Psoas muscle (tissue), 8 donors: ENCODE data around the gene PCBD1. TPM values are rescaled to one million over a fixed set of nuclear protein-coding genes. Genes with fewer than 3 reads are reported as not detected.

Experiments
- ATAC-seq, 4 donors: fragments of 200-7000 bp; cut with Tn5 transposase; one replicate each; pipeline ENCODE4 v1.9.1; 2020; ENCODE audit warnings: moderate library complexity in 3 of 4, mild to moderate bottlenecking in 2 of 4
- DNase-seq, 2 donors: peaks; one replicate each; pipeline ENCODE4 v3.0.0-alpha.2; 2020
- H3K27ac ChIP-seq: fragments of 200-600 bp; one replicate; pipeline ENCODE4 v1.8.0; 2022
- H3K27me3 ChIP-seq, 3 donors: fragments of 200-600 bp in 1 of 3; one replicate each; pipeline versions ENCODE4 v1.6.1 to v1.8.0; 2013 to 2022; ENCODE audit warnings: low read length in 2 of 3, mild to moderate bottlenecking in 2 of 3, moderate library complexity in 1 of 3; ENCODE audit not compliant: insufficient read depth in 3 of 3
- H3K36me3 ChIP-seq, 2 donors: fragments of 200-600 bp in 1 of 2; one replicate each; pipeline versions ENCODE4 v1.6.1 to v1.8.0; 2013 to 2022; ENCODE audit warnings: low read depth in 1 of 2, mild to moderate bottlenecking in 1 of 2, moderate library complexity in 1 of 2; ENCODE audit not compliant: insufficient read depth in 1 of 2
- H3K4me1 ChIP-seq: fragments of 200-600 bp; one replicate; pipeline ENCODE4 v1.8.0; 2022
- H3K4me3 ChIP-seq: fragments of 200-600 bp; one replicate; pipeline ENCODE4 v1.8.0; 2022; ENCODE audit warnings: mild to moderate bottlenecking
- H3K9me3 ChIP-seq: fragments of 200-600 bp; one replicate; pipeline ENCODE4 v1.8.0; 2022
- WGBS, 3 donors: extraction: QIAGEN DNeasy Blood & Tissue Kit; methylation state at CpG; one replicate each; pipeline versions ENCODE4 v1.1.6 to v1.1.7; 2013; 5-methylcytosine and 5-hydroxymethylcytosine counted together
- intact Hi-C, 2 donors: fragments of 100-400 bp; cut with DNase I; formaldehyde crosslinking; loops; one replicate each; pipeline versions ENCODE4 v1.11.0 to v1.14.2; 2022
- polyA plus RNA-seq, 3 donors: library from polyadenylated mRNA; stranded (reverse); fragments of 200-250 nt; gene quantifications; one replicate each; pipeline ENCODE4 v1.2.3, GENCODE V29; 2013
- total RNA-seq, 4 donors: library from RNA; stranded (reverse); fragmentation: NEBNext Ultra II Directional in 2 of 4; extraction: Animal tissue kit (Norgen Biotek cat#: 25700) in 2 of 4; gene quantifications; one replicate each; pipeline versions ENCODE4 v1.2.1 to v1.2.4, GENCODE V29; 2021 to 2023
- TF ChIP-seq, protein P1 (sequence below): fragments of 200-600 bp; IDR thresholded peaks from one replicate; pipeline ENCODE4 v1.8.0; 2022; ENCODE audit warnings: antibody characterized with exemption
- donor health status: healthy with polysubstance abuse.
- donor health status: DM: no; HTN: no; CAD: no; lungs with moderate emphysema.
- donor health status: Bipolar disorder and iron deficiency.
- donor health status: healthy.
- donor health status: DM: yes; HTN: yes; CAD: no.
- donor health status: DM: no; HTN: no; CAD: no.
- donor health status: DM: no; HTN: no; CAD: no.
- donor health status: DM: yes; HTN: yes; CAD: no.

Gene PCBD1
- total and polyA plus RNA-seq, 7 donors: 53.9 to 133 (median 78.3) TPM

DNA sequence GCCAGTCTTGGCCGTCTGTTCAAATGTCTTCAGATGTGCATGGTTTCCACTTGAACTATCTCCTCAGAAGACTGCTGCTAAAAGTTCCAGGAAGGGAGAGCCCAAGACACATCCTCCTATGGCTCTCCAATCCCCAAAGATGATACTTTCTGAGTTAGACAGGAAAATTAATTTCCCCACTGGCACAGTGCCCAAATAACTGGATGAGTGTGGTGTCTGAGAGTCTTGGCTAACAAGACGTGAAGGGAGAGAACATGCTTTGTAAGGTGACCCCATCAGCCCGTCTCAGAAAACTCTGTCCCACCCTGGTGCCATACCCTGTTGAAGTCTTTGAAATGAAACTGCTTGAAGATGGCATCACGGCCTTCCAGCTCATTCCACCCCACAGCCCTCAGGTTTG lies 2.9 kb downstream of the PCBD1 start:
- WGBS, 3 donors: 43 to 71% (median 54%) methylated on average over 4 of the region's 4 CpGs
- no peak overlapping the region for H3K4me3 ChIP-seq
- peaks cover 8% of the 10 kb centered on the region for H3K4me1 ChIP-seq
- DNase-seq (no peak), ATAC-seq (no peak)
- intact Hi-C loops: loop anchor here in 1 of 2 donors (10.0 kb wide), 1 partner anchor 331 kb away; no protein-coding TSS in a partner anchor
- H3K27ac ChIP-seq: no peak overlapping the region
- peaks cover 4 to 56% of the 10 kb centered on the region in 2 donors for H3K36me3 ChIP-seq
- no peaks in the 10 kb centered on the region for H3K27me3 ChIP-seq
- TF ChIP-seq, protein P1, sequence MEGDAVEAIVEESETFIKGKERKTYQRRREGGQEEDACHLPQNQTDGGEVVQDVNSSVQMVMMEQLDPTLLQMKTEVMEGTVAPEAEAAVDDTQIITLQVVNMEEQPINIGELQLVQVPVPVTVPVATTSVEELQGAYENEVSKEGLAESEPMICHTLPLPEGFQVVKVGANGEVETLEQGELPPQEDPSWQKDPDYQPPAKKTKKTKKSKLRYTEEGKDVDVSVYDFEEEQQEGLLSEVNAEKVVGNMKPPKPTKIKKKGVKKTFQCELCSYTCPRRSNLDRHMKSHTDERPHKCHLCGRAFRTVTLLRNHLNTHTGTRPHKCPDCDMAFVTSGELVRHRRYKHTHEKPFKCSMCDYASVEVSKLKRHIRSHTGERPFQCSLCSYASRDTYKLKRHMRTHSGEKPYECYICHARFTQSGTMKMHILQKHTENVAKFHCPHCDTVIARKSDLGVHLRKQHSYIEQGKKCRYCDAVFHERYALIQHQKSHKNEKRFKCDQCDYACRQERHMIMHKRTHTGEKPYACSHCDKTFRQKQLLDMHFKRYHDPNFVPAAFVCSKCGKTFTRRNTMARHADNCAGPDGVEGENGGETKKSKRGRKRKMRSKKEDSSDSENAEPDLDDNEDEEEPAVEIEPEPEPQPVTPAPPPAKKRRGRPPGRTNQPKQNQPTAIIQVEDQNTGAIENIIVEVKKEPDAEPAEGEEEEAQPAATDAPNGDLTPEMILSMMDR: no peak
- no peaks in the 10 kb centered on the region for H3K9me3 ChIP-seq

DNA sequence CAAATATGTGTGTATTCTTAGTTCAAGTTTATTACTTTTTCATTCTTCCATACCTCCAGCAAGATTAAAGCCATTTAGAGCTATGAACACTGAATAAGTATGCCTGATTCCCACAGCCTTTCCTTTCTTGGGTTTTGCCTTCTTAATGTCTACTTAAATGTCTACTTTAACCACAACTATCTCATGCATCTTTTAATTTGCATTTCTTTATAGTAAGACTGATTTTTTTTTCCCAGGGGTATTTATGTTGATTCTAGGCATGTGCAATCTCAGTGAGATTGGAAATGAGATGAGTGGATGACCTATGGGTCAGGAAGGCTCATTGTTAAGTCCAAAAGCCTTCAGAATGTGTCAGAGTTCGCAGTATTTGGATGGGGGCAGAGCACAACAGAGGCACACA lies 3.6 kb downstream of the PCBD1 start:
- 95 to 100% (median 96%) methylated on average over 1 of the region's 1 CpG for WGBS, 3 donors
- Histone ChIP-seq H3K4me3 (no peak overlapping the region), H3K36me3 (peaks cover 4 to 56% of the 10 kb centered on the region in 2 donors), H3K4me1 (peaks cover 6% of the 10 kb centered on the region), H3K27ac (no peak overlapping the region), H3K27me3 (no peaks in the 10 kb centered on the region), H3K9me3 (no peaks in the 10 kb centered on the region)
- ATAC-seq (no peak), DNase-seq (no peak)
- intact Hi-C loops: loop anchor here in 1 of 2 donors (10.0 kb wide), 1 partner anchor 330 kb away; no protein-coding TSS in a partner anchor
- TF ChIP-seq, protein P1: no peak

DNA sequence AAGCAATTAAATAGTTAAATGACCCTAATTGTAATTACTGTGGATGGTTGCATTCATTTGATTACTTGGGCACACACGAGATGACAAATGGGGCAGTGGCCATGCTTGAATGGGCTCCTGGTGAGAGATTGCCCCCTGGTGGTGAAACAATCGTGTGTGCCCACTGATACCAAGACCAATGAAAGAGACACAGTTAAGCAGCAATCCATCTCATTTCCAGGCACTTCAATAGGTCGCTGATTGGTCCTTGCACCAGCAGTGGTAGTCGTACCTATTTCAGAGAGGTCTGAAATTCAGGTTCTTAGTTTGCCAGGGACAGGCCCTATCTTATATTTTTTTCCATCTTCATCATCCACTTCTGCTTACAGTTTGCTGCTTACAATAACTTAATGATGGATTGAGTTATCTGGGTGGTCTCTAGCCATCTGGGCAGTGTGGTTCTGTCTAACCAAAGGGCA lies 8.3 kb downstream of the PCBD1 start:
- intact Hi-C loops: loop anchor here (1.0 to 10.0 kb wide), 2 partner anchors 65 to 325 kb away; partner anchors contain the start of gene SGPL1 (in 2 of the 2)
- H3K27me3 ChIP-seq: no peaks in the 10 kb centered on the region
- TF ChIP-seq, protein P1: peak; percentile 97
- H3K9me3 ChIP-seq: no peaks in the 10 kb centered on the region
- 5 to 13% (median 8%) methylated on average over 4 of the region's 4 CpGs for WGBS, 3 donors
- no peaks in the 10 kb centered on the region for H3K4me1 ChIP-seq
- DNase-seq (peak; percentile 64 to 80), ATAC-seq (peak; percentile 78 to 97 (median 90))
- H3K27ac ChIP-seq: no peak overlapping the region
- H3K4me3 ChIP-seq: no peak overlapping the region
- peaks cover 7 to 87% of the 10 kb centered on the region in 2 donors for H3K36me3 ChIP-seq

DNA sequence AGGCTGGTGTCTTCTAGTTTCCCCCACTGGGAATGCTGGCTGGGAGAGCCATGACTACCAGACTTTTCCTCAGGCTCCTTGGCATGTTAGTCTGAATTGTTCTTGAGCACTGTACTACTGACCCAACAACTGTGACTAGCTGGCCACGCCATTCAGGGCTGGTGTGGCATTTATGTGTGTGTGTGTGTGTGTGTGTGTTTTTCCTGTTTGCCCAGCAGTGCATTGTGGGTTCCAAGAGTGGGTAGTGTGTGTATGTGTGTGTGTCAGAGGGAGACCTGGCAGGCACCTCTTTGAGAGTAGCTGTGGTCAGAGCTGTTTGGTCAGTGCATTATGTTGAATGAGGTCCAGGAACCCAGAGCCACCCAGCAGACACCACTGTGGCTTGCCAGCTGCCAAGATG lies 9.2 kb downstream of the PCBD1 start:
- H3K27me3 ChIP-seq: no peaks in the 10 kb centered on the region
- WGBS, 3 donors: 28 to 91% (median 50%) methylated on average over 1 of the region's 1 CpG
- TF ChIP-seq, protein P1: no peak
- H3K4me3 ChIP-seq: no peak overlapping the region
- DNase-seq: no peak
- peak in 2 of 4 donors; percentile 9 to 20 for ATAC-seq
- no peak overlapping the region for H3K27ac ChIP-seq
- H3K4me1 ChIP-seq: no peaks in the 10 kb centered on the region
- peaks cover 7 to 78% of the 10 kb centered on the region in 2 donors for H3K36me3 ChIP-seq
- intact Hi-C loops: no loop called here
- no peaks in the 10 kb centered on the region for H3K9me3 ChIP-seq

DNA sequence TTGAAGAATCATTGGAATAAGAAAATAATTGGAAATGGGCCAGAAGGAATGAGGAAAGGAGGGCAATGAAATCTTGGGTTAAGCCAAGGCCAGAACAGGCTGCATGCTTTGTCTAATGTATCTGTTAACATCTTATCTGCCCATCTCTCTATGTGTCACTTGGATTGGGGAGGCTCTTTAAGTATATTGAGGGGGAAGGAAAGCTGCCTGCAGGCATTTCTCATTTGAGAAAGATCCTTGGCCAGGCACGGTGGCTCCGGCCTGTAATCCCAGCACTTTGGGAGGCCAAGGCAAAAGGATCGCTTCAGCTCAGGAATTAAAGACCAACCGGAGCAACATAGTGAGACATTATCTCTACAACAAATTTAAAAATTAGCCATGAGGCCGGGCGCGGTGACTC lies 14.3 kb downstream of the PCBD1 start:
- Histone ChIP-seq H3K27ac (no peak overlapping the region), H3K4me3 (no peak overlapping the region), H3K36me3 (peaks cover 3 to 91% of the 10 kb centered on the region in 2 donors), H3K4me1 (no peaks in the 10 kb centered on the region), H3K9me3 (no peaks in the 10 kb centered on the region), H3K27me3 (no peaks in the 10 kb centered on the region)
- DNase-seq (no peak), ATAC-seq (no peak)
- intact Hi-C loops: no loop called here
- TF ChIP-seq, protein P1: no peak
- WGBS, 3 donors: 84 to 88% (median 86%) methylated on average over 7 of the region's 7 CpGs
